Epidermal melanocyte (primary cell): ENCODE measurements around the gene SEZ6.

Experiments used
- DNase-seq: peaks from one replicate; pipeline ENCODE4 v3.0.0; 2011; ENCODE audit warnings: low spot score; ENCODE audit not compliant: insufficient read length

SEZ6 gene

DNA sequence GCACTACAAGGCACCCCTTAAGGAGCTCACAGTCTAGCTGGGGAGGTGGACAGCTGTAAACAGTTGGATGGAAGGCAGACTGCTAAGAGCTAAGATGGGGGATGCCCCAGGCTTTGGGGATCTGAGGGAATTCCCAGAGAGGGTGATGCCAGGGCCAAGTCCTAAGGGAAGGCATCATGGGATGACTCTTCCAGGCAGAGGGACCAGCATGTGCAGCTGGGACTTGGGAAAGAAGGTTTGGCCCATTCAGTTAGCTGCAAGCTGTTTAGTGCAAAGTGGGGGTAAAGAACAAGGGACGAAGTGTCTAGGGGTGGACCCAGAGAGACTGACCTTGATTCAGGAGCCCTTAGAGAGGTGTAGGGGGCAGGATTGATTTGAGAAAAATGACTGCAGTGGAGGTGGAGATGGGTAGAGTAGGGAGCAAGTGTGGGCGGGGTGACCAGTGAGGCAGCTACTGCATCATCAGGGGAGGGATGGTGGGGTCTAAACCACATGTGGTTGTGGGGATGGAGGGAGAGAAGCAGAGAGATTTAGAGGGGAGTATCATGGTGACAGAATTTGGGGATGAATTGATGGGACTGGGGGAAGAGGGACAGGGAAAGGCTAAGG lies 27.4 kb downstream of the SEZ6 start:
- DNase-seq = no peak

- no peak for DNase-seq
These were observed 28.0 kb downstream of the SEZ6 start for GRCh38 chr17:28977659-28978355.

- DNase-seq = no peak
These were observed 30.2 kb downstream of the SEZ6 start for GRCh38 chr17:28975646-28976045.

- no peak for DNase-seq
These were observed 30.8 kb downstream of the SEZ6 start for GRCh38 chr17:28975031-28975430.

DNA sequence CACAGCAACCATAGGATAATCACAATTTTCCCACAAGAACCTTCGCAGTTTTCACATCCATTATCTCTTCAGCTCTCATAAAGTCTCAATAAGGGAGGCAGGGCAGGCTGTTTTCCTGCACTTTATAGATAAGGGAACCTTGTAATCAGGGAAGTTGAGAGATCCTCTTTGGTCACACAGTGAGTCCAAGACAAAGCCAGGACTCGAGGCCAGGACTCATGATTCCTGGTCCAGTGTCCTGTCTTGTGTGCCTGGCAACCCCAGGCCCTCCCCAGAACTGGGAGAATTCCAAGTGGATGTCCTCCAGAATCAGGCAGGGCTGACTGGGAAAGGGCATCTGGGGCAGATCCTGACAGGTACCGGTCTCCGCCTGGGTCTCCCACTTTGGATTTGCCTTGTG lies 31.4 kb downstream of the SEZ6 start:
- no peak for DNase-seq

DNA sequence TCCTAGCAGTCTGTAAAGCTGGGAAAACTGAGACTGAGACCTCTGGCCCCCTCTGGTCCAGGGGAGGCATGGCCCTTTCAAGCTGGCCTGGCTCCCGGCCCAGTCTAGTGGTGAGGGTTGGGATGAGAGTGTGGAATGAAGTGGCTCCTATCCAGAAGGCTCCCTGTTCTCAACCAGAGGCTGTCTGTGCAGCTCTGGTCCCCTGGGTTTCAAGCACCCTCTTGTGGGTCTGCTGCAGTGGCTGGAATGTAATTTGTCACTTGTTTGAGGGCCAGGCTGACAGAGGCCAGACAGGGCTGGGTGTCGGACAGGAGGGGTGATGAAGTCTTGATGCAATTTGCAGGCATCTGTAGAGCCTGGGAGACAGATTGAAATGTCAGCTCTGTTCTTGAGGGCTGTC lies 32.4 kb downstream of the SEZ6 start:
- DNase-seq = no peak

GRCh38 chr17:28972437-28972836 lies 33.4 kb downstream of the SEZ6 start:
- no peak for DNase-seq

GRCh38 chr17:28970879-28971278 lies 35.0 kb downstream of the SEZ6 start:
- no peak for DNase-seq

DNA sequence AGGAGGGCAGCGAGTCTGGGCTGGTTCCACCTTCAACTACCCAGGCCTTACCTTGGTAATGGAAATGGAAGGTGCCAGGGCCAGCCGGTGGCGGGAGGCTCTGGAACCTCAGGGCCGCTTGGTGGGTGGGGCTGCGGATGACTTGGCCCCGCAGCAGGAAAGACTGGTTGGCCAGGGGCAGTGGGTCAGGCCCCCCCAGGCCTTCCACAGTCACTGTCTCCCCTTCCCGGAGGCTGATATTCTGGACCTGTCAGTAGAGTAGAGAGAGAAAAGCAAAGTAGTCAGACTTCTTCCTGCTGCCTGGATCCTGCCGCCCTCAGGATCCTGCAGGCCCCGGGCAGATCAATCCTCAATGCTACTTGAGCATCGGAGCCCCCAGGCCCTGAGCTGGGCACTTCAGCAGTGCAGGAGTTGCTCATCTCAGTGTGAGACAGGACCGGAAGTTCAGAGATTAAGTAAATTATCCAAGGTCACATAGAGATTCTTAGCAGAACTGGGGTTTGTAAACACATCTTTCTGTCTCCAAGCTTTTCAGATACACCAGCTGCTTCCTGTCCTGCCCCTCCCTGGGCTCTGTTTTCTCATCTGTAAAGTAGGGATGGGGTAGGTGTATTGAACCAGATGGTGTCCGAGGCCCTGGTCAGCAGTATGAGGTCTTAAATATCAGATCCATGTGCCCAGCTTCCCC lies 36.0 kb downstream of the SEZ6 start:
- DNase-seq = no peak

DNA sequence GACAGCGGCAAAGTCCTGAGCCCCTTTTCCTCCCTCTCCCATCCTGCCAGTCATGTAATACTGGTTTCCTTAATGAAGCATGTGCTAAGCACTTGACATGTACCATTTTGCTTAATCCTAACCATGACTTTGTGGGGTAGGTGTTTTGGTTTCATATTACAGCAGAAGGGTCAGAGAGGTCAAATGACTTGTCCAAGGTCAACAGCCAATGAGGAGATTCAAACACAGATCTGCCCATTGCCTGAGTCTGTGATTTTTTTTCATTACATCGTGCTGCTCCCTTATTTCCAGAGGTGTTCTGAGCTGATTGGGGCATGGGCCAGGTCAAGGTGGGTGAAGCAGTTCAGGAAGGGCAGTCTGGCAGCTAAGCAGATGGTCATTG lies 36.9 kb downstream of the SEZ6 start:
- no peak for DNase-seq

DNA sequence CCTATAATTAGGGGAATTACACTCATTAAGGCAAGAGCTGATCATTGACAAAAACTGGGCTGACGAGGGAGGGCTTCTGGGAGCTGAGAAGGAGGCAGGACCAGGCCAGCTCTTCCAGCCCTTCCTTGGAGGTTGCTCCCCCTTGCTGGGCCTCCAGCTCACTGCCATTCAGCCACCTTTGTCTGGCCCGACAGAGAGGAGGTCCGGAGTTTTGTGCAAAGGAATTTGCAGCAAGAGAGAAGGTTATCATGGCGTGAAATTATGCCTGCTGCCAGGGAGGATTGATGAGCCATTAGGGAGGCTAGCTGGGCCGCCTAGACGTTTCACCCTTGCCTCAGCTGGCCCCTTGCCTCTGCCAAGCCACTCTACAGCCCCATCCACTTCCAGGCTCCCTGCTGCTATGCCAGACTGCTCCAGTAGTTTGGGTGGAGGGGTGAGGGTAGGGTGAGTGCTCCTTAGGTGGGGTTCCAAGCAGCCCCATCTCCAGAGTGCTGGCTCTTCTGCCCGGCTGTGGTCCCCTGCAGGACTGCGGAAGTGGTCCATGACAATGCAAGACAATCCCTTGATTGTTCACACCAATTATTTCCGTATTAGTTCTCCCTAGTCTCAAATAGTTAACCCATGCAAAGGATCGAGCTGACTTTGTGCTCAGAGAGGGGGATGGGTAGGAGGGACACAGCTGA lies 37.5 kb downstream of the SEZ6 start:
- no peak for DNase-seq

GRCh38 chr17:28967221-28968135 lies 38.4 kb downstream of the SEZ6 start:
- no peak for DNase-seq

DNA sequence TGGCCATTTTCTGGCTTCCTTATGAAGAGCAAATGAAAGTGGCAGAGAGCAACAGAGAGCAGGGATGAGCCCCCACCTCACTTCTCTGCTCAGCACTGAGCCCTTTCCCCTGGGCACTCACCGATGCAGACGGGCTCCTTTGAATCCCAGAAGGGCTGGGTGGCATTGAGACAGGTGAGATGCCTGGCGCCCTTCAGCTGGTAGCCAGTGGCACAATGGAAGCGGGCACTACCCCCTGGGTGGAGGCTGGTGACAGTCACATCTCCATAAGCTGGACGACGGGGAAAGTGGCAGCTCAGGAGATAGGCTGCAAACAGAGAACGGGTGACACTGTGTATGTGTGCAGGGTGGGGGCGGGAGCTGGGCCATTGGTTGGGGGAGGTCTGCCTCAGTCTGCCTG lies 42.0 kb downstream of the SEZ6 start:
- no peak for DNase-seq

- DNase-seq = no peak
These were observed 42.7 kb downstream of the SEZ6 start for GRCh38 chr17:28963055-28963611.

- DNase-seq = no peak
These were observed 44.4 kb downstream of the SEZ6 start for GRCh38 chr17:28961391-28961790.

GRCh38 chr17:28960256-28961061 lies 45.4 kb downstream of the SEZ6 start:
- DNase-seq = no peak

GRCh38 chr17:28959471-28959871 lies 46.4 kb downstream of the SEZ6 start:
- DNase-seq = no peak

DNA sequence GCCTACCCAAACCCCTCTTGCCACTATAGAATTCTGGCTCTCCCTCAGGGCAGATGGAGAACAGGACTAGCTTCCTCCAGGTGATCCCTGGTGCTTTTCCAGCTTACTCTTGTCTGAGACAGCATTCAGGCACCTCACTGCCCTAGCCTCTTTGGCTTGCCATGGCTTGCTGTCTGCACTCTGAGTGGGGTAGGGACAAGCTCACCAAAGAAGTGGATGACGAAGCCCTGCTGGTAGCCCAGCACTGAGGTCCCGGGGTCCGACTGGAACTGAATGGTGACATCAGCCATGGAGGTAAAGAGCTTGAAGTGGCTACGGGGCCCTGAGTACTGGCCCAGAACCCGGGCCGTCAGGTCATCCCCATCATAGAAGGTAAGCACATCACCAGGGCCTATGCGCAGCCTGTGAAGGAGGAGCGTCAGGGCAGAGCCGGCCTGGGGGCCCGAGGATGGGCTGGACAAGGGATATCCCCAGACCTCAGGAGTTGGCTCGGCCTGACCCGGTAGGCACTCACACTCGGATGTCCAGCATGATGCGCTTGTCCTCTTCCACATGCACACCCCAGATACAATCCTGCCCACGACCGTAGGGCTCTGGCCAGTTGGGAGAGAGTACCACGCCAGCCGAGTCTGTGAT lies 46.9 kb downstream of the SEZ6 start:
- no peak for DNase-seq

DNA sequence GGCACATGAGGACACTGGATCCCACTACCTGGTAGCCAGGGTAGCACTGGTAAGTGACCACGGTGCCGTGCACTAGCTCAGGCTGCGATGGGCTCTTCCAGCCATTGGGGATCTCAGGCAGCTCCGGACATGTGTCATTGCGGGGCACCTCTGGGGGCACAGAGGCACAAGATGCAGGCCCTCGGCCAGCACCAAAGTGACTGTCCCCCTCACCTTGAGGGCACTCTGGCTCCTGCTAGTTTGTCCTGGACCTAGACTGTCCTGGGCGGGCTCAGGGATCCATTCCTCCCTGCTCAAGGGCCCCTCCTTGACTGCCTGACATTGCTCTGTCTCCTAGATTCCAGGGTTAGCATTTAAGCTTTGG lies 47.9 kb downstream of the SEZ6 start:
- DNase-seq = no peak
